Right lobe of liver (tissue), 4 donors: ENCODE measurements around the gene MBD3.

ENCODE experiments used
- POLR2A ChIP-seq: fragments of 450-650 bp; IDR thresholded peaks from one replicate; pipeline ENCODE4 v1.6.1; 2017; ENCODE audit warnings: antibody characterized with exemption, mild to moderate bottlenecking
- TF ChIP-seq, protein P1 (sequence below), 4 donors: fragments of 200-600 bp in 3 of 4; fragments of 450-650 bp in 1 of 4; IDR thresholded peaks; one replicate each; pipeline versions ENCODE4 v1.5.1 to v1.8.0; 2016 to 2022; ENCODE audit warnings: antibody characterized with exemption in 4 of 4, mild to moderate bottlenecking in 2 of 4
- donor health status: DM: no; HTN: no; CAD: no.
- donor health status: DM: no; HTN: no; CAD: no.
- donor health status: DM: no; HTN: yes; CAD: no.

- no peak for TF ChIP-seq POLR2A
- TF ChIP-seq, protein P1, sequence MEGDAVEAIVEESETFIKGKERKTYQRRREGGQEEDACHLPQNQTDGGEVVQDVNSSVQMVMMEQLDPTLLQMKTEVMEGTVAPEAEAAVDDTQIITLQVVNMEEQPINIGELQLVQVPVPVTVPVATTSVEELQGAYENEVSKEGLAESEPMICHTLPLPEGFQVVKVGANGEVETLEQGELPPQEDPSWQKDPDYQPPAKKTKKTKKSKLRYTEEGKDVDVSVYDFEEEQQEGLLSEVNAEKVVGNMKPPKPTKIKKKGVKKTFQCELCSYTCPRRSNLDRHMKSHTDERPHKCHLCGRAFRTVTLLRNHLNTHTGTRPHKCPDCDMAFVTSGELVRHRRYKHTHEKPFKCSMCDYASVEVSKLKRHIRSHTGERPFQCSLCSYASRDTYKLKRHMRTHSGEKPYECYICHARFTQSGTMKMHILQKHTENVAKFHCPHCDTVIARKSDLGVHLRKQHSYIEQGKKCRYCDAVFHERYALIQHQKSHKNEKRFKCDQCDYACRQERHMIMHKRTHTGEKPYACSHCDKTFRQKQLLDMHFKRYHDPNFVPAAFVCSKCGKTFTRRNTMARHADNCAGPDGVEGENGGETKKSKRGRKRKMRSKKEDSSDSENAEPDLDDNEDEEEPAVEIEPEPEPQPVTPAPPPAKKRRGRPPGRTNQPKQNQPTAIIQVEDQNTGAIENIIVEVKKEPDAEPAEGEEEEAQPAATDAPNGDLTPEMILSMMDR (IDR thresholded peaks at IDR 0.05) = no peak
Observed at GRCh38 chr19:1524972-1525325, 67.7 kb downstream of the MBD3 start.
